NB4 (cell line): ENCODE measurements around the gene NTSR2.

Source experiments
- MAX ChIP-seq: IDR thresholded peaks from 2 replicates; pipeline ENCODE4 v1.6.1; 2011; ENCODE audit warnings: low read depth, low read length
- TF ChIP-seq, protein P1 (sequence below): IDR thresholded peaks from one replicate; pipeline ENCODE4 v1.5.1; 2012; ENCODE audit warnings: low read depth, low read length

GRCh38 chr2:11617984-11618707 is 51.8 kb downstream of the NTSR2 start:
- TF ChIP-seq, protein P1, sequence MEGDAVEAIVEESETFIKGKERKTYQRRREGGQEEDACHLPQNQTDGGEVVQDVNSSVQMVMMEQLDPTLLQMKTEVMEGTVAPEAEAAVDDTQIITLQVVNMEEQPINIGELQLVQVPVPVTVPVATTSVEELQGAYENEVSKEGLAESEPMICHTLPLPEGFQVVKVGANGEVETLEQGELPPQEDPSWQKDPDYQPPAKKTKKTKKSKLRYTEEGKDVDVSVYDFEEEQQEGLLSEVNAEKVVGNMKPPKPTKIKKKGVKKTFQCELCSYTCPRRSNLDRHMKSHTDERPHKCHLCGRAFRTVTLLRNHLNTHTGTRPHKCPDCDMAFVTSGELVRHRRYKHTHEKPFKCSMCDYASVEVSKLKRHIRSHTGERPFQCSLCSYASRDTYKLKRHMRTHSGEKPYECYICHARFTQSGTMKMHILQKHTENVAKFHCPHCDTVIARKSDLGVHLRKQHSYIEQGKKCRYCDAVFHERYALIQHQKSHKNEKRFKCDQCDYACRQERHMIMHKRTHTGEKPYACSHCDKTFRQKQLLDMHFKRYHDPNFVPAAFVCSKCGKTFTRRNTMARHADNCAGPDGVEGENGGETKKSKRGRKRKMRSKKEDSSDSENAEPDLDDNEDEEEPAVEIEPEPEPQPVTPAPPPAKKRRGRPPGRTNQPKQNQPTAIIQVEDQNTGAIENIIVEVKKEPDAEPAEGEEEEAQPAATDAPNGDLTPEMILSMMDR, result no peak
- no peak for TF ChIP-seq MAX
